ENCODE measurements around the gene ALOX15B. TPM values are rescaled to one million over a fixed set of nuclear protein-coding genes. Genes with fewer than 3 reads are reported as not detected.

ALOX15B gene
- total and polyA plus RNA-seq, 5 donors from 2014 or later = not detected

DNA sequence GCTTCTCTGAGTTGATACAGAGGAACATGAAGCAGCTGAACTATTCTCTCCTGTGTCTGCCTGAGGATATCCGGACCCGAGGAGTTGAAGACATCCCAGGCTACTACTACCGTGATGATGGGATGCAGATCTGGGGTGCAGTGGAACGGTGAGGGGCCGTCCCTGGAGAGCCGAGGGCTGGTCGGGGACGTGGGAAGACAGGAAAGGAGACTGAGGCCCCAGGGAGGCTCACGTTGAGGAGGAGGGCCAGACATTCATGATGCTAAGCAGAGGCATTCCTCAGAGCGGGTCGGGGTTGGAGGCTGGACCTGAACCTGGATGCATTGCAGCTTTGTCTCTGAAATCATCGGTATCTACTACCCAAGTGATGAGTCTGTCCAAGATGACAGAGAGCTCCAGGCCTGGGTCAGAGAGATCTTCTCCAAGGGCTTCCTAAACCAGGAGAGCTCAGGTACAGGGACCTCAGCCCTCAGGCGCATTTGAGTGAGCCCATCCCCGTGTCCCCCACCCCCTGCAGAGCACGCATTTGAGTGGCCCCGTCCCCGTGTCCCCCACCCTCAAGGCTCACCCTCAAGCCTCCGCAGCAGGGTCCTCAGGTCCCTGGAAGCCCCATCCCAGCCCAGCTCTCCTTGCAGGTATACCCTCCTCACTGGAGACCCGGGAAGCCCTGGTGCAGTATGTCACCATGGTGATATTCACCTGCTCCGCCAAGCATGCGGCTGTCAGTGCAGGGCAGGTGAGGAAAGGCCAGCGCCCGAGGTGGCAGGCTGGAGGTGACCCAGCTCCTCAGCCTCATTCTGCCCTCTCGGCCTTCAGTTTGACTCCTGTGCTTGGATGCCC, 8.3 kb downstream of the ALOX15B start:
- Mint-ChIP-seq H3K27ac (no peak overlapping the region), H3K4me3 (no peak overlapping the region), H3K4me1 (peaks cover 0 to 2% (median 0%) of the 10 kb centered on the region in 4 donors), H3K9me3 (peaks cover 0 to 1% (median 0%) of the 10 kb centered on the region in 7 donors), H3K36me3 (no peaks in the 10 kb centered on the region), H3K27me3 (peaks cover 14% of the 10 kb centered on the region)
- no peak overlapping the region for H3K27ac ChIP-seq (ENCODE audit: insufficient read depth, low read length, poor library complexity, severe bottlenecking)
- no peaks in the 10 kb centered on the region for H3K4me1 ChIP-seq (ENCODE audit: control insufficient read depth, insufficient read depth, low read length, poor library complexity, severe bottlenecking)
- ATAC-seq (ENCODE audit: low read depth in 2 of 2) (no peak), DNase-seq (no peak)
- no peaks in the 10 kb centered on the region for H3K36me3 ChIP-seq (ENCODE audit: control insufficient read depth, insufficient read depth, low read length)
- no peaks in the 10 kb centered on the region for H3K27me3 ChIP-seq (ENCODE audit: control insufficient read depth, insufficient read depth, low read length)
- no peak overlapping the region for H3K4me3 ChIP-seq (ENCODE audit: low read depth, low read length)
- no peaks in the 10 kb centered on the region for H3K9me3 ChIP-seq (ENCODE audit: control insufficient read depth in 2 of 2, low read length in 2 of 2)

DNA sequence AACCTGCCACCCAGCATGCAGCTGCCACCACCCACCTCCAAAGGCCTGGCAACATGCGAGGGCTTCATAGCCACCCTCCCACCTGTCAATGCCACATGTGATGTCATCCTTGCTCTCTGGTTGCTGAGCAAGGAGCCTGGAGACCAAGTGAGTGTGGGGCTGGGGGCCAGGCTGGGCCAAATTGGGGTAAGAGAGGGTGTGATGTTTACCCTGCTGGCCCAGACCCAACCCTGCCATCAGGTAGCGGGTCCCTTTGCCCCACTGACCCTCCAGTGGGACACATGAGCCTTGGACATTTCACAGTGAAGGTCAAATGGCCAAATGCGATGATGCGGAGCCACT, 8.9 kb downstream of the ALOX15B start:
- peaks cover 0 to 2% (median 0%) of the 10 kb centered on the region in 4 donors for H3K4me1 Mint-ChIP-seq
- H3K4me1 ChIP-seq (ENCODE audit: control insufficient read depth, insufficient read depth, low read length, poor library complexity, severe bottlenecking) = no peaks in the 10 kb centered on the region

GRCh38 chr17:8048236-8048635, 9.4 kb downstream of the ALOX15B start:
- DNase-seq (no peak), ATAC-seq (ENCODE audit: low read depth in 2 of 2) (no peak)
- Mint-ChIP-seq H3K27ac (no peak overlapping the region), H3K27me3 (peaks cover 14% of the 10 kb centered on the region), H3K4me1 (peaks cover 0 to 2% (median 0%) of the 10 kb centered on the region in 4 donors), H3K4me3 (no peak overlapping the region), H3K9me3 (peaks cover 0 to 1% (median 0%) of the 10 kb centered on the region in 7 donors), H3K36me3 (no peaks in the 10 kb centered on the region)
- no peaks in the 10 kb centered on the region for H3K9me3 ChIP-seq (ENCODE audit: control insufficient read depth in 2 of 2, low read length in 2 of 2)
- H3K27ac ChIP-seq (ENCODE audit: insufficient read depth, low read length, poor library complexity, severe bottlenecking) = no peak overlapping the region
- H3K4me3 ChIP-seq (ENCODE audit: low read depth, low read length) = no peak overlapping the region
- H3K36me3 ChIP-seq (ENCODE audit: control insufficient read depth, insufficient read depth, low read length) = no peaks in the 10 kb centered on the region
- no peaks in the 10 kb centered on the region for H3K4me1 ChIP-seq (ENCODE audit: control insufficient read depth, insufficient read depth, low read length, poor library complexity, severe bottlenecking)
- no peaks in the 10 kb centered on the region for H3K27me3 ChIP-seq (ENCODE audit: control insufficient read depth, insufficient read depth, low read length)

More for the DNA sequence above, 8.9 kb downstream of the ALOX15B start:
- ATAC-seq (ENCODE audit: low read depth in 2 of 2) (no peak), DNase-seq (no peak)
- Histone ChIP-seq H3K4me3 (ENCODE audit: low read depth, low read length) (no peak overlapping the region), H3K27me3 (ENCODE audit: control insufficient read depth, insufficient read depth, low read length) (no peaks in the 10 kb centered on the region), H3K36me3 (ENCODE audit: control insufficient read depth, insufficient read depth, low read length) (no peaks in the 10 kb centered on the region), H3K27ac (ENCODE audit: insufficient read depth, low read length, poor library complexity, severe bottlenecking) (no peak overlapping the region), H3K9me3 (ENCODE audit: control insufficient read depth in 2 of 2, low read length in 2 of 2) (no peaks in the 10 kb centered on the region)
- Mint-ChIP-seq H3K36me3 (no peaks in the 10 kb centered on the region), H3K27me3 (peaks cover 14% of the 10 kb centered on the region), H3K4me3 (no peak overlapping the region), H3K9me3 (peaks cover 0 to 1% (median 0%) of the 10 kb centered on the region in 7 donors), H3K27ac (no peak overlapping the region)

DNA sequence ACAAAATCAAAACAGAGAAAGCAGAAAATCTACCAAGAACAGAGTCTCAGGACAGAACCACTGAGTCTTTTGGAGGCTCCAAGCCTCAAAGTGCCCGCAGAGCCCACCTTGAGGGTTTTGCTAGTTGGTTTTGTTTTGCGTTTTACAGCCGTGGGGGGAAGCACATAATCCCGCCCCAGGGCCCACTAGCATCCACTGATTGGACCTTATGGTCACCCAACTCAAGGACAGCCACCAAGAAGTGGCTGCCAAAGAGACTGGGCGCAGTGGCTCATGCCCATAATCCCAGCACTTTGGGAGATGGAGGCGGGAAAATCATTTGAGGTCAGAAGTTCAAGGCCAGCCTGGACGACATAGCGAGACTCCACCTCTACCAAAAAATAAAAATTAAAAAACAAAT, 9.9 kb downstream of the ALOX15B start:
- ATAC-seq (ENCODE audit: low read depth in 2 of 2) (no peak), DNase-seq (no peak)
- no peaks in the 10 kb centered on the region for H3K9me3 ChIP-seq (ENCODE audit: control insufficient read depth in 2 of 2, low read length in 2 of 2)
- no peaks in the 10 kb centered on the region for H3K27me3 ChIP-seq (ENCODE audit: control insufficient read depth, insufficient read depth, low read length)
- no peak overlapping the region for H3K4me3 ChIP-seq (ENCODE audit: low read depth, low read length)
- H3K36me3 ChIP-seq (ENCODE audit: control insufficient read depth, insufficient read depth, low read length) = no peaks in the 10 kb centered on the region
- peaks cover 0 to 1% (median 0%) of the 10 kb centered on the region in 7 donors for H3K9me3 Mint-ChIP-seq
- H3K4me1 ChIP-seq (ENCODE audit: control insufficient read depth, insufficient read depth, low read length, poor library complexity, severe bottlenecking) = no peaks in the 10 kb centered on the region
- no peak overlapping the region for H3K27ac ChIP-seq (ENCODE audit: insufficient read depth, low read length, poor library complexity, severe bottlenecking)
- H3K4me3 Mint-ChIP-seq = no peak overlapping the region
- no peaks in the 10 kb centered on the region for H3K4me1 Mint-ChIP-seq
- H3K36me3 Mint-ChIP-seq = no peaks in the 10 kb centered on the region
- no peak overlapping the region for H3K27ac Mint-ChIP-seq
- peaks cover 14% of the 10 kb centered on the region for H3K27me3 Mint-ChIP-seq

- Histone ChIP-seq H3K4me1 (ENCODE audit: control insufficient read depth, insufficient read depth, low read length, poor library complexity, severe bottlenecking) (no peaks in the 10 kb centered on the region), H3K4me3 (ENCODE audit: low read depth, low read length) (no peak overlapping the region), H3K36me3 (ENCODE audit: control insufficient read depth, insufficient read depth, low read length) (no peaks in the 10 kb centered on the region), H3K27me3 (ENCODE audit: control insufficient read depth, insufficient read depth, low read length) (peaks cover 5% of the 10 kb centered on the region), H3K9me3 (ENCODE audit: control insufficient read depth in 2 of 2, low read length in 2 of 2) (no peaks in the 10 kb centered on the region), H3K27ac (ENCODE audit: insufficient read depth, low read length, poor library complexity, severe bottlenecking) (no peak overlapping the region)
- no peaks in the 10 kb centered on the region for H3K36me3 Mint-ChIP-seq
- H3K4me3 Mint-ChIP-seq = peak overlapping the region in 1 of 4 donors; percentile 70
- peaks cover 21% of the 10 kb centered on the region for H3K27me3 Mint-ChIP-seq
- no peaks in the 10 kb centered on the region for H3K9me3 Mint-ChIP-seq
- DNase-seq (no peak), ATAC-seq (ENCODE audit: low read depth in 2 of 2) (no peak)
- peaks cover 0 to 3% (median 0%) of the 10 kb centered on the region in 4 donors for H3K4me1 Mint-ChIP-seq
- H3K27ac Mint-ChIP-seq = peak overlapping the region in 1 of 3 donors; percentile 65
Observed at GRCh38 chr17:8051831-8052230, 13.0 kb downstream of the ALOX15B start.

DNA sequence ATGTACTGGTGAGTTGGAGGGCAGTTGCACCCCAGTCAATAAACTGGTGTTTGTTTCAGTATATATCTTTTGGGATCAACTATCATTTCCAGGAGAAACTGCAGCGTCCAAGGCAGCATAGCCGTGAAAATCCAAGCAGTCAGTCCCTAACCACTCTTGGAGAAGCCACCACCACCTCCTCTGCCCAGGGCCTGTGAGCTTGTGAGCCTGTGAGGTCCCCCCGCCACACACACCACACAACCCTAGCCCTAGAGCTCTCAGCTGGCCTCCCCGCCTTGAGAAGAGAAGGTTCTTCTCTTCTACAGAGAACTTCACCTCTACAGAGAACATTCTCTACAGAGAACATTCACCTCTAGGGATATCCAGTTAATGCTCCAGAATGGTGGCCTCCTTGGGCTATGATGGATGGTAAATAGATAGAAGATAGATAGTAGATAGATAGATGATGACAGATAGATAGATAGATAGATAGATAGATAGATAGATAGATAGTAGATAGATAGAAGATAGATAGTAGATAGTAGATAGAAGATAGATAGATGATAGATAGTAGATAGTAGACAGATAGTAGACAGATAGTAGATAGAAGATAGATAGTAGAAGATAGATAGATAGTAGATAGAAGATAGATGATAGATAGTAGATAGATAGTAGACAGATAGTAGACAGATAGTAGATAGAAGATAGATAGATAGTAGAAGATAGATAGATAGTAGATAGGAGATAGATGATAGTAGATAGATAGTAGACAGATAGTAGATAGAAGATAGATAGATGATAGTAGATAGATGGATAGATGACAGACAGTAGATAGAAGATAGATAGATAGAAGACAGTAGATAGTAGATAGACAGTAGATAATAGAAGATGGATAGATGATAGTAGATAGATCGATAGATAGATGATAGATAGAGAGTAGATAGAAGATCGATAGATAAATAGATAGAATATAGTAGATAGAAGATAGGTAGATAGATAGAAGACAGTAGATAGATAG, 13.7 kb downstream of the ALOX15B start:
- Mint-ChIP-seq H3K4me1 (peaks cover 0 to 6% (median 0%) of the 10 kb centered on the region in 4 donors), H3K27me3 (peaks cover 19% of the 10 kb centered on the region), H3K4me3 (no peak overlapping the region), H3K36me3 (no peaks in the 10 kb centered on the region), H3K9me3 (no peaks in the 10 kb centered on the region), H3K27ac (no peak overlapping the region)
- Histone ChIP-seq H3K4me3 (ENCODE audit: low read depth, low read length) (no peak overlapping the region), H3K27ac (ENCODE audit: insufficient read depth, low read length, poor library complexity, severe bottlenecking) (no peak overlapping the region), H3K36me3 (ENCODE audit: control insufficient read depth, insufficient read depth, low read length) (no peaks in the 10 kb centered on the region), H3K9me3 (ENCODE audit: control insufficient read depth in 2 of 2, low read length in 2 of 2) (no peaks in the 10 kb centered on the region), H3K4me1 (ENCODE audit: control insufficient read depth, insufficient read depth, low read length, poor library complexity, severe bottlenecking) (no peaks in the 10 kb centered on the region), H3K27me3 (ENCODE audit: control insufficient read depth, insufficient read depth, low read length) (peaks cover 8% of the 10 kb centered on the region)
- DNase-seq (no peak), ATAC-seq (ENCODE audit: low read depth in 2 of 2) (no peak)

DNA sequence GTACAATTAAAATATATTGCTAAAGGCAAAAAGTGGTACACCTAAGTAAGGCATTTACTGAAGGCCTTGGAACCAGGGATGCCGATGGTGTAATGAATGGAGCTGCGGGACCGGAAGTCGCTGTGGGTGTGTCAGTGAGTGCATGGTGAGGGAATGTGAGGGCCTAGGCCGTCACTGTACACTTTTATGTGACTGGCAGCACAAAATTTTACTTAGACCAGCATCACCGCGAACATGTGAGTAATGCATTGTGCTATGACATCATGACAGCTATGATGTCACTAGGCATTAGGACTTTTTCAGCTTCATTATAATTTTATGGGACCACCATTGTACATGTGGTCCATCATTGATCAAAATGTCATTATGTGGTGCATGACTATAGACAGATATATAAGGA, 14.7 kb downstream of the ALOX15B start:
- H3K36me3 Mint-ChIP-seq = no peaks in the 10 kb centered on the region
- no peak for ATAC-seq (ENCODE audit: low read depth in 2 of 2)
- no peaks in the 10 kb centered on the region for H3K9me3 ChIP-seq (ENCODE audit: control insufficient read depth in 2 of 2, low read length in 2 of 2)
- no peak overlapping the region for H3K27ac ChIP-seq (ENCODE audit: insufficient read depth, low read length, poor library complexity, severe bottlenecking)
- H3K27ac Mint-ChIP-seq = no peak overlapping the region
- peaks cover 24% of the 10 kb centered on the region for H3K27me3 Mint-ChIP-seq
- H3K4me1 Mint-ChIP-seq = peaks cover 0 to 6% (median 0%) of the 10 kb centered on the region in 4 donors
- H3K4me3 Mint-ChIP-seq = no peak overlapping the region
- H3K9me3 Mint-ChIP-seq = no peaks in the 10 kb centered on the region
- H3K36me3 ChIP-seq (ENCODE audit: control insufficient read depth, insufficient read depth, low read length) = no peaks in the 10 kb centered on the region
- DNase-seq = no peak
- H3K4me3 ChIP-seq (ENCODE audit: low read depth, low read length) = no peak overlapping the region
- H3K4me1 ChIP-seq (ENCODE audit: control insufficient read depth, insufficient read depth, low read length, poor library complexity, severe bottlenecking) = no peaks in the 10 kb centered on the region
- peaks cover 8% of the 10 kb centered on the region for H3K27me3 ChIP-seq (ENCODE audit: control insufficient read depth, insufficient read depth, low read length)
